ENCODE results near the gene BRF1.

DNA sequence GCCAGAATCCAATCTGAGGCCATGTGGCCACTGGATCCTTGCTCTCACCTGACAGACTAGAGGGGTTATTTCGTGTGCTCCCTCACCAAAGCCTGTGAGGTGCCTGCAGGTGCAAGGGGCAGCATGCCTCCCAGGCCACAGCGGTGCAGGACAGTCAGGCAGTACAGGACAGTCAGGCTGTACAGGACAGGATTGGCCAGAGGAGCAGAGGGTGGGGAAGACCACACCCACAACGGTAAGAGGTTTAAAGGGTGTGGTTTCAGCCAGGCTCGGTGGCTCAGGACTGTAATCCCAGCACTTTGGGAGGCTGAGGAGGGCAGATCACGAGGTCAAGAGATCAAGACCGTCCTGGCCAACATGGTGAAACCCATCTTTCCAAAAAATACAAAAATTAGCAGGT is 3.1 kb upstream of the BRF1 start:
- TF ChIP-seq, protein P1, sequence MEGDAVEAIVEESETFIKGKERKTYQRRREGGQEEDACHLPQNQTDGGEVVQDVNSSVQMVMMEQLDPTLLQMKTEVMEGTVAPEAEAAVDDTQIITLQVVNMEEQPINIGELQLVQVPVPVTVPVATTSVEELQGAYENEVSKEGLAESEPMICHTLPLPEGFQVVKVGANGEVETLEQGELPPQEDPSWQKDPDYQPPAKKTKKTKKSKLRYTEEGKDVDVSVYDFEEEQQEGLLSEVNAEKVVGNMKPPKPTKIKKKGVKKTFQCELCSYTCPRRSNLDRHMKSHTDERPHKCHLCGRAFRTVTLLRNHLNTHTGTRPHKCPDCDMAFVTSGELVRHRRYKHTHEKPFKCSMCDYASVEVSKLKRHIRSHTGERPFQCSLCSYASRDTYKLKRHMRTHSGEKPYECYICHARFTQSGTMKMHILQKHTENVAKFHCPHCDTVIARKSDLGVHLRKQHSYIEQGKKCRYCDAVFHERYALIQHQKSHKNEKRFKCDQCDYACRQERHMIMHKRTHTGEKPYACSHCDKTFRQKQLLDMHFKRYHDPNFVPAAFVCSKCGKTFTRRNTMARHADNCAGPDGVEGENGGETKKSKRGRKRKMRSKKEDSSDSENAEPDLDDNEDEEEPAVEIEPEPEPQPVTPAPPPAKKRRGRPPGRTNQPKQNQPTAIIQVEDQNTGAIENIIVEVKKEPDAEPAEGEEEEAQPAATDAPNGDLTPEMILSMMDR (IDR thresholded peaks at IDR 0.05; ENCODE audit: insufficient read depth, low read length, poor library complexity, severe bottlenecking) = no peak
- TF ChIP-seq EZH2phosphoT487 (conservative IDR thresholded peaks at IDR 0.05; ENCODE audit: low read length) = no peak

Measured in SU-DHL-6 (cell line).